Epithelial cell of prostate (primary cell): Measurements from ENCODE around the gene PKN1.

Experiments
- DNase-seq: peaks from one replicate; pipeline ENCODE4 v3.0.0-alpha.2; 2011; ENCODE audit warnings: low read depth, low spot score
- H3K27ac ChIP-seq: fragments of 450-650 bp; 2 replicates; pipeline ENCODE4 v1.5.1; 2017; ENCODE audit warnings: mild to moderate bottlenecking

Gene PKN1

DNA sequence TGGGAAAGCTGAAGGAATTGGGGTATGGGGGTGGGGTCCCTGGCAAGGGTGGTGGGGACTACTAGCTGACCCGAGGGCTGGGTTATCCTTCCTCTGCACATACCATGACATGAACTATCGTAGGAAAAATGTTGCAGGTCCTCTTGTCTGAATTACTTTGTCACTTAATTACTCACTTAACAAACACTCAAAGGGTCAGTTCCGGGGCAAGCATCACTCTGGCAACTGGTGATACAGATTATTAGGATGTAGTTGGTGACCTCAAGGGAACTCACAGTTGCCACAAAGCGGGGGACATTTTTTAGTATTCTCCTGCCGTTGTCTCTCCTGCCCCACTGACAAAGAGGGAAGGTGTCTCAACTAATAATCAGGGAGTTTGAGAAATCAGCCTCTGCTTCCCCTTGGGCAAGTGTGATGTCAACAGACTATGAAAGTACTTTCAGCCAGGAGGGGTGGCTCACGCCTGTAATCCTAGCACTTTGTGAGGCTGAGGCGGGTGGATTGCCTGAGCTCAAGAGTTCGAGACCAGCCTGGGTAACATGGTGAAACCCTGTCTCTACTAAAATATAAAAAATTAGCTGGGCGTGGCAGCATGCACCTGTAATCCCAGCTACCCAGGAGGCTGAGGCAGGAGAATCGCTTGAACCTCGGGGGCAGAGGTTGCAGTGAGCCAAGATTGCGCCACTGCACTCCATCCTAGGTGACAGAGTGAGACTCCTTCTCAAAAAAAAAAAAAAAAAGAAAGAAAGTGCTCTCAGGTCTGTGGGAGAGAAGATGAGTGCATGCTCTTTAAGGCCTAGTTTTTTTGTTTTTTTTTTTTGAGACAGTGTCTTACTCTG lies 74.8 kb downstream of the PKN1 start:
- no peak for DNase-seq
- H3K27ac ChIP-seq, result peak overlapping the region; percentile 98

DNA sequence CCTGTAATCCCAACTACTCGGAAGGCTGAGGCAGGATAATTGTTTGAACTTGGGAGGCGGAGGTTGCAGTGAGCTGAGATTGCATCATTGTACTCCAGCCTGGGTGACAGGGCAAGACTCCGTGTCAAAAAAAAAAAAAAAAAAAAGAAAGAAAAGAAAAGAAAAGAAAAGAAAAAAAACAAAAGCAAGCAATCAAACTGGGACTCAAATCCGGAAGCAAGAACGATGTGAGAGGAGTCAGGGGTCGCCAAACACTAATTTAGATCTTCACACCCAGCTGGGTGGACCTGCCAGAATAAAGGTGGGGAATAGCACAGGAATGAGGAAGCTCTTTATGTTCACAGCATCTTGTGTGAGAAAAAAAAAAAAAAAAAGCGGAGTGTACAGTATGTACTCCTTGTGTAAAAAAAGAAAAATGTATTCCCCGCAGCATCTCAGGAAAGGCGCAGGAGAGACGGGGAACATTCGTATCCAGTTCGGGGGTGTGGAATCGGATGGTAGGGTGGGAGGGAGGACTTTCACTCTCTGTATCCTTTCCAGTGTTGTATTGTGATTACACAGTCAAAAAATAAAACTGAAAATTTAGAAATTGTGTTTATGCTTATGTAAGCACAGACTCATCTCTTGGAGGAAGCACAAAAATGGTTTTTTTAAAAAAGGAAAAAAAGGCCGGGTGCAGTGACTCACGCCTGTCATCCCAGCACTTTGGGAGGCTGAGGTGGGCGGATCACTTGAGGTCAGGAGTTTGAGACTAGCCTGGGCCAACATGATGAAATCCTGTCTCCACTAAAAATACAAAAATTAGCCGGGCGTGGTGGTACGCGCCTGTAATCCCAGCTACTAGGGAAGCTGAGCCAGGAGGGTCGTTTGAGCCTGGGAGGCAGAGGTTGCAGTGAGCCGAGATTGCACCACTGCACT lies 77.5 kb downstream of the PKN1 start:
- no peak for DNase-seq
- H3K27ac ChIP-seq, result peak overlapping the region; percentile 98

DNA sequence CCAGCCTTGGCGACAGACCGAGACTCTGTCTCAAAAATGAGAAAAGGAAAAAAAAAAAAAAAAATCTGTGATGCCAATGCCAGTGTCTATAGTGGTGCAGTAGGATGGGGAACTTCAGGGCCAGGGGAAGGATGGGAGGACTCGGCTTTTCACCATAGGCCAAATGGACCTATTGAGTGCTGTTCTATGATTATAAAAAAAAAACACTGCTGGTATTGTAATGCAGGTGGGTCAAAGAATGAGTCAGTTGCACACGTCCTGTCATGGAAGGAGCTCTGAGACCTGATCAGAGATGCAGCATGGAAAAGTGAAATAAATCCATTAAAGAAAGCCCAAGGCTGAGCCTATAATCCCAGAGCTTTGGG lies 78.1 kb downstream of the PKN1 start:
- H3K27ac ChIP-seq, result peak overlapping the region; percentile 98
- DNase-seq, result no peak

DNA sequence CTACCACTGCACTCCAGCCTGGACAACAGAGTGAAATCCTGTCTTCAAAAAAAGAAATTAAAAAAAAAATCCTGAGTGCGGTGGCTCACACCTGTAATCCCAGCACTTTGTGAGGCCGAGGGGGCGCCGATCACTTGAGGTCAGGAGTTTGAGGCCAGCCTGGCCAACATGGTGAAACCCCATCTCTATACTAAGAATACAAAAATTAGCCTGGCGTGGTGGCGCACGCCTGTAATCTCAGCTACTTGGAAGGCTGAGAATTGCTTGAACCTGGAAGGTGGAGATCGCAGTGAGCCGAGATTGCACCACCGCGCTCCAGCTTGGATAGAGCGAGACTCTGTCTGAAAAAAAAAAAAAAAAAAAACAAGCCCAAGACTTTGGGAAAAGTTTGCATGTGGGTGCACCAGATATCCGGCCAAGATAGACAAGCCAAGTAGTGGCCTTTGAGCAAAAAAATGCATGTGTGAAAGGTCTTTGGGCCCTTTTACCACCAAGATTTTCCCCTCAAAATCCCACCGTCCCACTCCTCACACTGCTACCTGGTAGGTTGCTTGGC lies 79.4 kb downstream of the PKN1 start:
- H3K27ac ChIP-seq, result peak overlapping the region; percentile 98
- DNase-seq, result no peak

DNA sequence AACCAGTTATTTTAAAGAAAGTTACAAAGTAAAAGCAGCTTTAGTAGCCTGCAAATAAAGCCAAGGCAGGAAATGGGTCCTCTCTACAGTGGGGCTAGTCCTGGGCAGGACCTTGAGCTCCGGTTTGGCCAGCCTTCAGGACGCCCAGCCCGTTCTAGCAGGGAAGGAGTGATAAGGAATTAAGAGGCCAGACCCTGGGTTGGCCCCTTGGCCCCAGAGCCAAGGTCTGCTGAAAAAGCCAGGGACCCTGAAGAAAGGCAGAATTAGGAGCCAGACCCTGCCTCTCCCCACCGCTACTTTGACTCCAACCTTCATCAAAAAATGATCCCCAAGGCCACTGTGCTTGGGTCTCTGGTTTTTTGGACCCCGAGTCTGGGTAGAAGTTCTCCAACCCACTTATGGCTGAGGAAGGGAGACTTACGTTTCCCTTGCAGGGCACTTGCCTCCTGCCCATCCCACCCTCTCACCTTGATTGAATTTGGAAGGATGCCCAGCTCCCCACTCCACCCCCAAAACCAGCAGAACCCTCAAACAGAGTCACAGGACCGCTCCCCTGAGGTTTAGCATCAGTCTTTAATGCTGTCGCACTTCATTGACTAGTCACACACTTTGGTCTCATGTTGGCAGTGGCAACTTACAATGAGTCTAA lies 81.2 kb downstream of the PKN1 start:
- DNase-seq, result no peak
- H3K27ac ChIP-seq, result peak overlapping the region; percentile 98

DNA sequence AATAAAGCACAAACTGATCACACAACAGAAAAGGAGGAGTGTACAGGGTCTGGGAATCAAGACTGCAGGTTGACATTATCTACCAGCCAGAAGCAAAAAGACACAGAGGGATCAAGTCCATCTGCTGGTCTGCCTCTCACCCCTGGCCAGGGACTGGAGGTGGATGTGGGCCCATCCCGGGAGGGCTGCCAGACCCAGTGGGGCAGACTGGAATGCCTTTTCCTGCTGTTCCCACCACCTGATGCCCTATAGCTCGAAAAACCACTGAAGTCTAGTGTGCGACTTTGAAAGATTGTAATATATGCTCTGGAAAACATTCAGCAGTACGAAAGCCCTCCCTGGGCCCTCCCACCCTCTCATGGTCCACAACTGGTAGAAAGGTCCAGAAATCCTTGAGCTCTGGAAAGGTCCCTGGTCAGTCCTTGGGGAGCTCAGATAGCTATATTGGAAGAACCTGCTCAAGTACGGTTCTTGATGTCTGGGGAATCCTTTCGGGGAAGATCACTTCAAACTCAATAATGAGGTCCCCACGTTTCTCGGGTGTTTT lies 82.5 kb downstream of the PKN1 start:
- peak overlapping the region; percentile 98 for H3K27ac ChIP-seq
- no peak for DNase-seq

DNA sequence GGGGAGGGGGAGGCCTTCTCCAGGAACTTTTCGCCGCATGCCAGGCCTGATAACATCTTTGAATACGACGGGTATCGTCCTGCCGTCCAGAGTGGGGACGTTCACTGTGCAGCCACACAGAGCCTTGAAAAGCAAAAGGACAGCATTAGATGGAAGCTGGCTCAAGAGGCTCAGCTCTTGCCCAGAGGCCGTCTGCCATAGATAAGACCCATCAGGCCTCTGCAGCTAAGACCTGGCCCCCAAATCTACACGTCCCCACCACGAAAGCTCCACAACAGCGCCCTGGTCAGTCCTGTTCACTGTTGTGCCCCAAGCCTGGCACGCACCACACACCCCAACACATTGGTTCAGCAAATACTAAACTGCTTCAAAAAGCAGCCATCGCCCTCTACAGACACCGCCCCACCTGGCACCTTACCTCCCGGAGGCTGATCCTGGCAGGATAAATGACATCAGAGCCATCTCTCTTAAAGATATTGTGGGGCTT lies 83.0 kb downstream of the PKN1 start:
- no peak for DNase-seq
- H3K27ac ChIP-seq, result peak overlapping the region; percentile 98

DNA sequence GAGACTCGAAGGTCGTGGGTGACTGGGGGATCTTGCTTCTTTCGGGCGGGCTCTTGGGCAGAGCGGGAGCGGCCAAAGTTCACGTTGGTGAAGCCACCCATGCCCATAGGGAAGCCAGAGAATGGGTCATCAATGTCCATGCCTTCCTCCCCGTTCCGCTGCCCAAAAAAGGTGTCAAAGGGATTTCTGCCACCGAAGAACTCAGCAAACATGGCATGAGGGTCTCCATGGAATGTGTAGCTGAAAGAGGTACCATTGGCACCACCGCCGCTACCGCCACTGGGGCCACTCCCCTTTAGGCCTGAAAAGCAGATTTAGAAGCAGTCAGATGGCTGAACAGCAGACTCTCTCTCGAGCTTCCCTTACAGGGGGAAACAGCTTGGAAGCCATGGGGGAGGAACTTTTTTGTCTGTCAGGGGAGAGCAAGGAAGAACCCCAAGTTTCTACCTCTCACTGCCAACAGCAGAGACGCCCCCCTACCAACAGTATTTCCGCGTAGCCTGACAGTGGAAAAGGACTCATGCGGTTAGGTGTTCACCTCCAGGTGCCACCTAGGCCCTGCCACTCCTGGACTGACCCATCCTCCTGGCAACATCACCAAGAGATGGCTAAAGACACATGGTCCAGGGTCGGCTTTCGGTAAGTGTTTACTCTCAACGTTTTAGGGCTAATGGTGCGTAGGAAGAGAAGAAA lies 83.8 kb downstream of the PKN1 start:
- peak overlapping the region; percentile 98 for H3K27ac ChIP-seq
- DNase-seq, result no peak

DNA sequence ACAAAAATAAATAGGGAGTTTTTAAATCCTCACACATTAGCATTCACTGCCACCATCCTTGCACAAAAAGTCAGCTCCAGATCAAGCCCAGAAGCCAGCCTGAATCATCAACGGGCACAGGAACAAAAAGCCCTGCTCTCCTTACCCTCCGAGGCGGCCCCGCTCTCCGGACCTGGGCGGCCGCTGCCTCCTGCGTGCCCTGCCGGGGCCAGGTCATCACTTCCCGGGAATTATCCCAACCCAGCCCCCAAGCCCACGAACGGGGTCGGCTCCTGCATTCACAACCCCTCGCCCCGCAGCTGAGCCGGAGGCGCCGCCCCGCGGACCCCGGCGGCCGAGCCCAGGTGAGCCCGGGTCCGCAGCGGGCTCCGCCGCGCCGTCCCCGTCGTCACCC lies 84.3 kb downstream of the PKN1 start:
- peak overlapping the region; percentile 98 for H3K27ac ChIP-seq
- DNase-seq, result no peak

DNA sequence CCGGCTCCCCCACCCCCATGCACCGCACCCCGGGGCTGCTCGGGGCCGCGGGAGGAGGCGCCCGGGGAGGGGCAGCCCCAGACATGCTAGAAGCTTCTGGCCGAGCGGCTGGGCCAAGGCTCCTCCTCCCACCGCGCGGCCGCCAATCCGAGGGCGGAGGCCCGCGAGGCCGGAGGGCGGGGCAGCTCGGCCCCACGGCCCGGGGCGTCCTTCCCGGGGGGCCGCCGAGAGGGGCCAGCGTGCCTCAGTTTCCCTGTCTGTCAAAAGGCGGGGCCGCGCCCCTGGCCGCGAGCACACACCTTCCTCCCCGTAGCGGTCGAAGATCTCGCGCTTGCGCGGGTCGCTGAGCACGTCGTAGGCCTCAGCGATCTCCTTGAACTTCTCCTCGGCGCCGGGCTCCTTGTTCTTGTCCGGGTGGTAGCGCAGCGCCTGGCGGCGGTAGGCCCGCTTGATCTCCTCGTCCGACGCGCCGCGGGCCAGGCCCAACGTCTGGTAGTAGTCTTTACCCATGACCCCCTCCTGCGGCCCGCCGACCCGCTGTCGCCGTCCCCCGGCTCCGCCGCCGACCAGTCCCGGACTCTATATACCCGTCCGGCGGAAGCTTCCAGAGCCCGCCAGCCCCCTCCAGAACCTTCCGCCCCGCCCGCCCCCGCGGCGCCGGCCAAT lies 84.9 kb downstream of the PKN1 start, which contains the start of gene DNAJB1:
Gene DNAJB1 (minus strand): TSS at position 558 of the 666 bp plus-strand sequence. CDS start 48 bp downstream, at position 510.
- H3K27ac ChIP-seq, result peak within 1 kb of the TSS; percentile 98
- no peak for DNase-seq

DNA sequence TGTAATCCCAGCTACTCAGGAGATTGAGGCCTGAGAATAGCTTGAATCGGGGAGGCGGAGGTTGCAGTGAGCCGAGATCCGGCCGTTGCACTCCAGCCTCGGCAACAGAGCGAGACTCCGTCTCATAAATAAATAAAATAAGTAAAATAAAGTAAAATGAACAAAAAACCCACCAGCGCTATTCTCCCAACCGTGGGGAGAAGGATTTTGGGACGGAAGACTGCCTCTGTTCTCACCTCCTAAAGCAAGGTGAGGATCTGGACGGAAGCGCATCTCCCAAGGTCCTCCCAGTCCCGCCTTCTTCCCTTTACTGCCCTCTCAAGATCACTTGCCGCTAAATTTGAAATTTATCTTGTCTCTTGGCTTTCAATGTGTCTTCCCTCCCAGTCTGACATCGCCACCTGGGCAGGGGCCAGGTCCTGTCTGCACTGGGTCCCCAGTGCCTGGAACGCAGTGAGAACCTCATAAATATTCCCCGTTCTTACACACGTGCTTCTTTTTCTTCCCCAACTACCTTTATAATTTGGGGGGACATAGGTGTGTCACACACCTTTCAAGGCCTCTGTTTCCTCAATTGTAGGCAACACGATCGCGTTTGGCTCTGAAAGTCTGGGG lies 86.2 kb downstream of the PKN1 start:
- DNase-seq, result no peak
- peak overlapping the region; percentile 98 for H3K27ac ChIP-seq

DNA sequence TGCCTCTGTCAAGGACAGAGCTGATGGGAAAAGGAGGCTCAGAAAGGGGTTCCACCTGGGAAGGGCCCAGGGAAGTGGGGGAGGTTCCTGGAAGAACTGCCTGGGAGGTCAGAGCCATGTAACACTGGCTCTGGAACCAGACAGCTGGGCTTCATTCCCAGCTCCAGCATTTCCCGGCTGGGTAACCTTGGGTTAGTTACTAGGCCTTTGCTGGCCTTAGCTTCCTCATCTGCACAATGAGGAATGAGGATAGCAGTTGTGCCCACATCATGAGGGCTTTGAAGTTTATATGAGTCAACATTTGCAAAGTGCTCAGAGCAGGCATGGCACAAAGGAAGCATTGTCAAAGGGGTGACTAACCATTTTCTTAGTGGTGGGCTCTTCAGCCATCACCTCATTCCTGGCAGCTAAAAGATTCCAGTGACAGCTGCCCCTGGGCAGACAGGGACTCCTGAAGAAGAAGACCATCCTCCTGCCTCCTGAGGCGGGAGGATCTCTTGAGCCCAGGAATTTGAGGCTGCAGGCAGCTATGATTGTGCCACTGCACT lies 86.8 kb downstream of the PKN1 start:
- H3K27ac ChIP-seq, result peak overlapping the region; percentile 98
- peak; percentile 93 for DNase-seq

DNA sequence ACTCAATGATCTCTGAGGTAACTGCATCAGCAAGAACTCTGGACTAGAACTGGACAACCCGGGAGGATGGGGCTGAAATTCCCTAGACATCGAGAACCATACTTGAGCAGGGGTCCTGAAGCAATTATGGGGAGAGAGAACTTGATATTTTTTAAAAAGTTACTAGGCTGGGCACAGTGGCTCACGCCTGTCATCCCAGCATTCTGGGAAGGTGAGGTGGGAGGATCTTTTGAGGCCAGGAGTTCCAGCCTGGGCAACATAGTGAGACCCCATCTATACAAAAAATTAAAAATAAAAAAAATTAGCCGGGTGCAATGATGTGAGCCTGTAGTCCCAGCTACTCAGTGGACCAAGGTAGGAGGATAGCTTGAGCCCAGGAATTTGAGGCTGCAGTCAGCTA lies 87.4 kb downstream of the PKN1 start:
- peak overlapping the region; percentile 98 for H3K27ac ChIP-seq
- DNase-seq, result no peak
